ENCODE measurements around the gene FMO3. TPM values are rescaled to one million over a fixed set of nuclear protein-coding genes. Genes with fewer than 3 reads are reported as not detected.

FMO3 gene
- total and polyA plus RNA-seq, 8 donors = 0.55 to 7.0 (median 2.1) TPM

- Histone ChIP-seq H3K36me3 (no peaks in the 10 kb centered on the region), H3K9me3 (no peaks in the 10 kb centered on the region), H3K4me1 (peaks cover 0 to 2% (median 0%) of the 10 kb centered on the region in 4 donors), H3K4me3 (no peak overlapping the region), H3K27me3 (no peaks in the 10 kb centered on the region), H3K27ac (no peak overlapping the region)
- TF ChIP-seq POLR2AphosphoS5 (IDR thresholded peaks at IDR 0.05) (no peak), CTCF (IDR thresholded peaks at IDR 0.05) (no peak), EP300 (IDR thresholded peaks at IDR 0.05) (no peak), POLR2A (IDR thresholded peaks at IDR 0.05) (no peak)
- intact Hi-C loops (cut with DNase I; ENCODE audit: low total_unique reads) = no loop called here
- no peak for DNase-seq
Measured at GRCh38 chr1:171087896-171088295, 2.8 kb upstream of the FMO3 start.

- DNase-seq = no peak
- Histone ChIP-seq H3K4me1 (no peaks in the 10 kb centered on the region), H3K4me3 (no peak overlapping the region), H3K27ac (no peak overlapping the region), H3K36me3 (no peaks in the 10 kb centered on the region), H3K27me3 (no peaks in the 10 kb centered on the region), H3K9me3 (no peaks in the 10 kb centered on the region)
- no peak for TF ChIP-seq CTCF (IDR thresholded peaks at IDR 0.05)
- TF ChIP-seq POLR2A (IDR thresholded peaks at IDR 0.05) = no peak
- TF ChIP-seq POLR2AphosphoS5 (IDR thresholded peaks at IDR 0.05) = no peak
- no peak for TF ChIP-seq EP300 (IDR thresholded peaks at IDR 0.05)
- 91 to 95% (median 94%) methylated on average over 1 of the region's 1 CpG for WGBS, 5 donors
- intact Hi-C loops (cut with DNase I; ENCODE audit: low total_unique reads) = no loop called here
Measured at GRCh38 chr1:171103862-171104261, 13.2 kb downstream of the FMO3 start.

- Histone ChIP-seq H3K4me1 (peaks cover 0 to 10% (median 6%) of the 10 kb centered on the region in 4 donors), H3K4me3 (no peak overlapping the region)
Measured at GRCh38 chr1:171107262-171107940, 16.7 kb downstream of the FMO3 start.

GRCh38 chr1:171107969-171108368, 17.3 kb downstream of the FMO3 start:
- 86 to 92% (median 88%) methylated on average over 8 of the region's 8 CpGs for WGBS, 5 donors
- no peaks in the 10 kb centered on the region for H3K27me3 ChIP-seq
- no peak for TF ChIP-seq POLR2AphosphoS5 (IDR thresholded peaks at IDR 0.05)
- H3K27ac ChIP-seq = no peak overlapping the region
- intact Hi-C loops (cut with DNase I; ENCODE audit: low total_unique reads) = no loop called here
- peaks cover 0 to 10% (median 6%) of the 10 kb centered on the region in 4 donors for H3K4me1 ChIP-seq
- DNase-seq = no peak
- H3K9me3 ChIP-seq = no peaks in the 10 kb centered on the region
- no peak overlapping the region for H3K4me3 ChIP-seq
- H3K36me3 ChIP-seq = no peaks in the 10 kb centered on the region

More at GRCh38 chr1:171107262-171107940, 16.7 kb downstream of the FMO3 start:
- intact Hi-C loops (cut with DNase I; ENCODE audit: low total_unique reads) = no loop called here
- Histone ChIP-seq H3K9me3 (no peaks in the 10 kb centered on the region), H3K27me3 (no peaks in the 10 kb centered on the region), H3K27ac (no peak overlapping the region), H3K36me3 (no peaks in the 10 kb centered on the region)
- no peak for DNase-seq
- TF ChIP-seq POLR2A (IDR thresholded peaks at IDR 0.05) (no peak), CTCF (IDR thresholded peaks at IDR 0.05) (no peak), POLR2AphosphoS5 (IDR thresholded peaks at IDR 0.05) (no peak), EP300 (IDR thresholded peaks at IDR 0.05) (no peak)
- 64 to 77% (median 65%) methylated on average over 3 of the region's 3 CpGs for WGBS, 5 donors

GRCh38 chr1:171109966-171110365, 19.3 kb downstream of the FMO3 start:
- Histone ChIP-seq H3K27me3 (no peaks in the 10 kb centered on the region), H3K36me3 (no peaks in the 10 kb centered on the region), H3K27ac (peak overlapping the region in 3 of 5 donors; percentile 16 to 63 (median 54)), H3K9me3 (no peaks in the 10 kb centered on the region), H3K4me3 (no peak overlapping the region), H3K4me1 (peaks cover 0 to 10% (median 6%) of the 10 kb centered on the region in 4 donors)
- TF ChIP-seq POLR2AphosphoS5 (IDR thresholded peaks at IDR 0.05) (no peak), EP300 (IDR thresholded peaks at IDR 0.05) (no peak), CTCF (IDR thresholded peaks at IDR 0.05) (no peak), POLR2A (IDR thresholded peaks at IDR 0.05) (no peak)
- DNase-seq = no peak
- 84 to 90% (median 89%) methylated on average over 7 of the region's 7 CpGs for WGBS, 5 donors
- intact Hi-C loops (cut with DNase I; ENCODE audit: low total_unique reads) = no loop called here
